Cerebellar cortex (tissue), 1 donor: ENCODE measurements around the gene SLC16A3.

Source experiments
- DNase-seq: peaks from one replicate; pipeline ENCODE4 v3.0.0-alpha.2; 2015; ENCODE audit warnings: low spot score

SLC16A3 gene

DNA sequence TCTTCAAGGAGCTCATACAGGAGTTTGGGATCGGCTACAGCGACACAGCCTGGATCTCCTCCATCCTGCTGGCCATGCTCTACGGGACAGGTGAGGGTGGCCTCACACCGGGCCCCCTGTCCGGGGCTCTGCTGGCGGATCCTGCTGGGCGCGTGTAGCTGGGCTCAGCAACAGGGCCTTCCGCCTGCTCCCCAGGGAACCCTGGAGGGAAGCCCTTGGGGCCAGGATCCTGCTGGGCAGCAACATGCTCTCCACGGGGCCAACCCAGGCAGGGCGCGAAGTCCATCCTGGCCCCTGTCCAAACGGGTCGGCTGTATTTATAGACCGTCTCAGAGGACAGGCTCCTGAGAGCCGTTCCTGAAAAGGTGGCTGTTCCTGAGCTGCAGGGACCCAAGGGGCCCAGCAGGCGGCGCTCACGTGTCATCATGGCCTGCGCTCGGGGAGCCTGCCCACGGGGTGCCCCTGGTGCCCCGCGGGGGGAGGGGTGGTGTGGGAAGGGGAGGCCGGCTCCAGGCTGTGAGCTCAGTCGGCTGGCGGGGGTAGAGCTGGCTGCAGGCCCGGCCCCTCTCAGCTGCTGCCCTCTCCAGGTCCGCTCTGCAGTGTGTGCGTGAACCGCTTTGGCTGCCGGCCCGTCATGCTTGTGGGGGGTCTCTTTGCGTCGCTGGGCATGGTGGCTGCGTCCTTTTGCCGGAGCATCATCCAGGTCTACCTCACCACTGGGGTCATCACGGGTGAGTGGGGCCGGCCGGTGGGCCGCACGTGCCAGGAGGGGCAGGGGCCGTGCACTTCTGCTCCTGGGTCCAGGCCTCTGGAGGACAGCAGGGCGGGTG is 7.5 kb downstream of the SLC16A3 start:
- peak; percentile 79 for DNase-seq

DNA sequence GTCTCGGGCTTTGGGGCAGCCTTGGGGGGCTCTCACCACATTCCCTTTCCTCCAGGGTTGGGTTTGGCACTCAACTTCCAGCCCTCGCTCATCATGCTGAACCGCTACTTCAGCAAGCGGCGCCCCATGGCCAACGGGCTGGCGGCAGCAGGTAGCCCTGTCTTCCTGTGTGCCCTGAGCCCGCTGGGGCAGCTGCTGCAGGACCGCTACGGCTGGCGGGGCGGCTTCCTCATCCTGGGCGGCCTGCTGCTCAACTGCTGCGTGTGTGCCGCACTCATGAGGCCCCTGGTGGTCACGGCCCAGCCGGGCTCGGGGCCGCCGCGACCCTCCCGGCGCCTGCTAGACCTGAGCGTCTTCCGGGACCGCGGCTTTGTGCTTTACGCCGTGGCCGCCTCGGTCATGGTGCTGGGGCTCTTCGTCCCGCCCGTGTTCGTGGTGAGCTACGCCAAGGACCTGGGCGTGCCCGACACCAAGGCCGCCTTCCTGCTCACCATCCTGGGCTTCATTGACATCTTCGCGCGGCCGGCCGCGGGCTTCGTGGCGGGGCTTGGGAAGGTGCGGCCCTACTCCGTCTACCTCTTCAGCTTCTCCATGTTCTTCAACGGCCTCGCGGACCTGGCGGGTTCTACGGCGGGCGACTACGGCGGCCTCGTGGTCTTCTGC is 8.4 kb downstream of the SLC16A3 start:
- no peak for DNase-seq

DNA sequence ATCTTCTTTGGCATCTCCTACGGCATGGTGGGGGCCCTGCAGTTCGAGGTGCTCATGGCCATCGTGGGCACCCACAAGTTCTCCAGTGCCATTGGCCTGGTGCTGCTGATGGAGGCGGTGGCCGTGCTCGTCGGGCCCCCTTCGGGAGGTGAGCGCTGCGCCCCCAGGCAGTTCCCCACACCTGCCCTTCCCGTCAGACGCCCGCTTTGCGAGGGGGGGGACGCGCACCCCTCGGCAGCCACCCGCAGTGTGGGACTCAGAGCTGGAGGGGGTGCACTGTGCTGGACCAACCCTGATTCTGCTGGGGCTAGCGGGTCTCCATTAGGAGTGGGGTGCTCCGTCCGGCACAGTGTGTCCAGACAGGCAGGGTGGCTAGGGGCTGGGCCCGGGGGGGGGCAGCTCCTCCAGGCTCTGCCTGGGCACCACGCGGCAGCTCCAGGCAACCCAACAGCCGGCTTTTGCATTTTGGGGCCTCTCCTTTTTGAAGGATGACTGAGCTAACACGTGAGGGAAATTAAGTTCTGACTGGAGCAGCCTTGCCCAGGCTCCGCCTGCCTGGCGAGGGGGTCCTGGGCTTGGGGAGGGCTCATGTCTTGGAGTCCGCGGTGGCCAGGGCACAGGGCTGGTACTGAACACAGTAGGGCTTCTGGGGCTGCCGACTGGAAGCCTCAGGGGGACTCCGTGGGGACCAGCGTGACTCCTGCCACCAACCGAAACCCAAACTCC is 9.1 kb downstream of the SLC16A3 start:
- no peak for DNase-seq

DNA sequence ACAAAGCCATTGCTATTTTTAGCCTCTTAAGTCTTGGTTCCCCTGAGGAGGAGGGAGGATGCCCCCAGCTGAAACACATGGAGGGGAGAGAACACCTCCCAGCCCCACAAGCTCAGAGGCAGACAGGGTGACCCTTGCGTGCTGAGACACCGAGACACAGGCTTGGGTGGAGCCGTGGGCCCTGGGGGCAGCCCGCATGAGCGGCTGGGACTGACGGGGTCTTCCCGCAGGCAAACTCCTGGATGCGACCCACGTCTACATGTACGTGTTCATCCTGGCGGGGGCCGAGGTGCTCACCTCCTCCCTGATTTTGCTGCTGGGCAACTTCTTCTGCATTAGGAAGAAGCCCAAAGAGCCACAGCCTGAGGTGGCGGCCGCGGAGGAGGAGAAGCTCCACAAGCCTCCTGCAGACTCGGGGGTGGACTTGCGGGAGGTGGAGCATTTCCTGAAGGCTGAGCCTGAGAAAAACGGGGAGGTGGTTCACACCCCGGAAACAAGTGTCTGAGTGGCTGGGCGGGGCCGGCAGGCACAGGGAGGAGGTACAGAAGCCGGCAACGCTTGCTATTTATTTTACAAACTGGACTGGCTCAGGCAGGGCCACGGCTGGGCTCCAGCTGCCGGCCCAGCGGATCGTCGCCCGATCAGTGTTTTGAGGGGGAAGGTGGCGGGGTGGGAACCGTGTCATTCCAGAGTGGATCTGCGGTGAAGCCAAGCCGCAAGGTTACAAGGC is 9.8 kb downstream of the SLC16A3 start:
- peak; percentile 70 for DNase-seq

DNA sequence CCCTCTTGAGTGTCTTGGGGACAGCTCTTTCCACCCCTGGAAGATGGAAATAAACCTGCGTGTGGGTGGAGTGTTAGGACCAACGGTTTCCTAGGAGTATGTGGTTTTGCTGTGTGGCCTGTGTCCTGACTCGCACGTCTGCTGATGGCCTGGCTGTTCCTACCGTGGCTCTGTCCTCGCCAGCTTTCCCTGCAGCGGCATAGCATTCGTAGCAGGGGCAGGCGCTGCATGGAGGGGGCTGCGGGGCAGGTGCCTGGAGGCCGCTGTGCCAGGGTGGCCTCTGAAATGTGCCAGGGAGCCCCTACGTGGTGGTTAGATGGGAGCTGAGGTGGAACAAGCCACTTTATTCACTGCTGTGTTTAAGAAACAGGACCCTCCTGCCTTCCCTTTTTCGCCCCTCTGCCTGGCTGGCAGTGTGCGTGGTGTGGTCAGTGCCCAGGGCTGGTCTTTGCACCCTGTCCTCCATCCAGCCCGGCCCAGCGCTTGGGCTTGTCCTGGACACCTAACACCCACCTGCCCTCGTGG is 10.6 kb downstream of the SLC16A3 start:
- no peak for DNase-seq

DNA sequence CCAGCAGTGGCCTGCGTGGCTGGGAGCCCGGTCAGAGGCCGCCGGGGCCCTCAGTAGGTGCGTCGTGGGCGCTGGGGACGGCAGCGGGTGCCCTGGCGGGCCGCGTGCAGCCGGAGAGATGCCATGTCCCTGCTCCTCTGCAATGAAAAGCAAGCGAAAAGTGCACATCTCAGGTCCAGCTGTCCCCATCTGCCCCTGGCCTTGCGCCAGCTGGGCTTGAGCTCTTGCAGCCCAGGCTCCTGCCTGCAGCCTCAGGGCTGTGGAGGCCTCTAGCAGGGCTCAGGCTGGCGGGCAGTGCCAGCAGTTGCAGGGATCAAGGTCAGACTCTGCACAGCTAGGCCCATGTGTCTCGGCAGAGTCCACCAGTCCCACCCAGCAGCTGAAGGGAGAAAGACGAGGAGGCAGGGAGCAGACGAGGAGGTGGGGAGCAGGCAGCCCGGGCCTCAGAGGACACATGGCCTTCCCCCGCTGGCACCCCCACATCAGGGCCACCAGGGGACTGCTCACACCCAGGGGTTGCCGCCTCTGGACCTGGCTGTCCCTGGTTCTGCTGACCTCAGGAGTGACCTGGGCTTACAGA is 11.2 kb downstream of the SLC16A3 start:
- DNase-seq: no peak

DNA sequence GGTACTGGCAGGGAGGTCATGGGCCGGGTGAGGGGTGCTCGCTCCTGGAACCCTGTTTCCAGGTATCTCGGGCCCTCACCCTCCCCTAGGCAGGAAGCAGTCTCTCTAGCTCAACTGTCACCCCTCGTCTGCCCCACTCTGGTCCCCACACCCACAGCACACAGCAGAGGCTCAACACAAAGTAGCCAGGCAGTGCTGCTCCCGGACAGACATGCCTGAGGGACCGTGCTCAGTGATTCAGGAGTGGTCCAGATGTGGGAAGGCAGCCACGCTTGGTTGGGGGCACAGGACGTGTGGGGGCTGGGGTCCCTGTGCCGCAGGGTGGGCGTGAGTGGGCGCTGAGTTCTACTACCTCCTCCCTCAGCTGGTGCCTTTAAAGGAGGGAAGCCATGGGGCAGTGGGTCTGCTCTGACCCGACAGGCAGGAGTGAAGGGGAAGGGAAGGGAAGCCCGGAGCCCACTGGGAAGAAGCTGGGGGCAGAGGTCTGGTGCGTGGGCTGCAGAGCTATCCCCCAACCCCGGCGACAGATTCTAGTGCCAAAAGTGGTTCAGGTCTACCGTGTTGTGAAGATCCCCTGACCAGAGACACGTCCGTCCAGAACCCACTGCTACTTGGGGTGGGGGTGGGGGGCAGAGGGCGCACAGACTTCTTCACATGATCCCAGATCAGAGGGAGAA is 11.8 kb downstream of the SLC16A3 start:
- no peak for DNase-seq

DNA sequence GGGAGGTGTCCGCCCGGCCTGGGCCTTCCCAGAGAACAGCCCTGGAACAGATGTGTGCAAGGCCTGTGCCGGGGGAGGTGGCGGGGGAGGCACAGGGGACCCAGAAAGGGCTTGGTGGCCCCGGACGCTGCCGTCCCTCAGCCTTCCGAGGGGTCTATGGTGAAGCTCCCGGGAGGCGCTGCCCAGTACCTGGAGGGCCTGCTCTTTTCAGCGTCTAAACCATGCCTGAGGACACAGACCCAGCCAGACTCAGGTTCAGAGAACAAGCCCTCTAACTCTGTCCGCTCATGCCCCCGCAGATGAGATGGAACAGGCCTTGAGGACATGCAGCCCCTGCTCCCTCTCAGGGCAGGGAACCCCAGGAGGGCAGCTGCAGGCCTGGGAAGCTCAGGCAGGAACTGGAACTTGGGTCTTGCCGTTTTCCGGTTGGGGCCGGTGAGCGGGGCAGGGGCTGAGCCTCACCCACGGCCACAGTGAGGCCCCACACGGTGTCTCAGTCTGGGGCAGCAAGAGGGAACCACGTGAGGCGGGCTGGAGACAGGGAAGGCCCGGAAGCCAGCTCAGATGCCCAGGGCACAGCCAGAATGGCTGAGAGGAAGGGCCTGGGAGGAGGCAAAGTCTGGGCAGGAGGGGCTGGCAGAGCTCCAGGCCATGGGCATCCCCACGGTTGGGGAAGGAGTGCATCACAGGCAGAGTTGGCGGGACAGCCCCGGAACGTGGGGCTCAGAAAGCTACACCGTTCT is 12.5 kb downstream of the SLC16A3 start:
- no peak for DNase-seq

DNA sequence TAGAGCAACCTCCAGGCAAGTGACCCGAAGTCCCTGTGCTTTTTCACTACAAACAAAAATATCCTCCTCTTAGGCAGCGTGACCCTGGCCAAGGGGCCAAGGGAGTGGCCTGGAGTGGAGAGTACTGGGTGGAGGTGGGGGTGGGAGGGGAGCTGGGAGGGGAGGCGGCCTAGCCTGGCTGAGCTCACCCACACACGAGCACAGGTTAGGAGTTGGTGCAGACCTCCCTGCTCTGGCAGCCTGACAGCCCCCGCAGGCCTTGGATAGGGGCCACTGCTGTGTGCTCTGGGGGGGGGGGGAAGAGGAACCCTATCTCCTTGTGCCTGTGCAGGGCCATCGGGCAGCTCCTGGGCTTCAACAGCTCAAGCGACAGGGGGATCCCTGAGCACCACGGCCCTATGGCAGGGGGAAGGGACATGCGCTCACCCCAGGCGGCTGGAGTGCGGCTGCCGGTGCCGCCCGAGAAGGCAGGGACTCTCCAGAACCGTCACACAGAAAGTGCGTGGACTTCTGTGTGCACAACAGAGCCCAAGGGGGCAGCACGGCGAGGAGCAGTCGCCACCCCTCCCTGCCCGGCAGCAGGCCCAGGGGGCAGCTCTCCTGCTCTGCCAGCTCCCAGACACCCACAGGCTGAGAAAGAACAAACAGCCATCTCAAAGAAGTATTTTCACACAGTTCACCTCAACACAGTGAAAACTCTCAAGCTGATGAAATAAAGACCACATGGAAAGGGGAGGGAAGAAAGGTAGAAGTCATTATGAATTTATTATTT is 13.3 kb downstream of the SLC16A3 start:
- DNase-seq: peak; percentile 76

DNA sequence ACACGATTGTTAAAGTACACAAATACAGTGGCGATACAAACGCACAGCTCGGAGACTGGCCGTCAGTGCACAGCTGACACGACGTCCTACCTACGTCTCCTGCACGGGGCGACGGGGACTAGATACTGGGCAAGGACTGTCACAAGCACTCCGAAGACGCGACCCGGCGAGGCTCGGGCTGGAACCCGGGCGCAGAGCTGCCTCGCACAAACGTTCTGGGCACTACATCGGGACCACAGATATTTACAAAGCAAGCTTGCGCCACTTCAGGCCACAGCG is 13.8 kb downstream of the SLC16A3 start:
- no peak for DNase-seq

DNA sequence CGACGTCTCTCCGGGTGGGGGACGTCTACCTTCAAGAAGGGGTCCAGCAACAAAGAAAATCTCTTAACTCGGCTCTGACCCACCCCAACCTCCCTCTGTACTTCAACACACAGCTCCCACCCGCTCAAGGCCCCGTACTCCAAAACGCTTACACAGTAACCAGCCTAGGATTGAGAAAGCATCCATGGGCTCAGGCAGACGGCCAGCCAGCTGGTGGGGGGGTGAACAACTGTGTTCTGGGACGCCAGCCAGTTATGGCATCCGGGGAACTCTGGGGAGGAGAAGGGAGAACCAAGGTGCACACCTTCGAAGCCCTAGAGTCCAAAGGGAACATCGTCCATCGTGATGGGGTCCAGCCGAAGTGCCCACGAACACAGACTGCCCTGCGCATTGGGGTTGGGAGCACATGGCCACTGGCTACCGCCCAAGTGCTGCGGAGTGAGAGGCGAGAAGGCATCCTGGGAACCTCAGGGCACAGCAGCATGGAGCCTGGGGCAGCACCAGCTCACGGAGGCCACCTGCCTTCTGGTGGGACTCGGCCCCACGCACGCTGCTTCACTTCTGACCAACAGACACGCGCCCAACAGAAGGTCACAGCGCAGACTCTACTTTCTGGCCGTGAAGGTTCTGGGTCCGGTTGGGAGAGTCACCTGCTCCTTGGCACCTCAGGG is 14.3 kb downstream of the SLC16A3 start:
- peak; percentile 73 for DNase-seq

DNA sequence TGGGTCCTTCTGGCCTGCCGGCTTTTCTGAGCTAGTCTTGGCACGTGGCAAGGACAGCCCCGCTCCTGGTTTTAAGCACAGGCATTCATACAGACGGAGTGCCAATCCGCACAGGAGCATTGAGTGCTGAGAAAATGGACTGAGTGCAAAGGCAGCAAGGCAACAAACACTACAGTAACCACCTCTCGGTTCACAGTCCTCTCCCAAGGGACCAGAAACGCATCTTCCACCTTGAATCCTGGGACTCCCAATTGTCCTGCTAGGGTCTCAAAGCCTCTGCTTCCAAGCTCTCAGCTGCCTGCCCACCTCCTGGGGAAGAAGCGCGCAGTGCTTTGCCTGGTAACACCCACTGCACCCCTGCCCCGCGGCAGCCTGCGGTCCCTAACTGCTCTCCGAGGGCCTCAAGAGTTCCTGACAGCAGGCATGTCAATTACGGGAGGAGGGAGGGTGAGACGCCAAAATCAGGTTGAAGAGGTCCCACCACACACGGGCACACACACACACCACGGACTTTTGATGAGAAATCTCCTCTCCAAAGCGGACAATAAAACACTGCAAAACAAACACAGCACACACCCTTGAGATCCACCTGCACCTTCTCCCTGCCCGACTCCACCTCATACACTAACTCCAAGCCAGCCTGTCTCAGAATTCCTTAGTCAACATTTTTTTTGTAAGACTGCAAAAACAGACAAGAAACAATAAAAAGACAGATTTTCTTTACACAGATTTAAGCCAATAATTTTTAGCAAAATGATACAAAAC is 15.0 kb downstream of the SLC16A3 start:
- peak; percentile 53 for DNase-seq

DNA sequence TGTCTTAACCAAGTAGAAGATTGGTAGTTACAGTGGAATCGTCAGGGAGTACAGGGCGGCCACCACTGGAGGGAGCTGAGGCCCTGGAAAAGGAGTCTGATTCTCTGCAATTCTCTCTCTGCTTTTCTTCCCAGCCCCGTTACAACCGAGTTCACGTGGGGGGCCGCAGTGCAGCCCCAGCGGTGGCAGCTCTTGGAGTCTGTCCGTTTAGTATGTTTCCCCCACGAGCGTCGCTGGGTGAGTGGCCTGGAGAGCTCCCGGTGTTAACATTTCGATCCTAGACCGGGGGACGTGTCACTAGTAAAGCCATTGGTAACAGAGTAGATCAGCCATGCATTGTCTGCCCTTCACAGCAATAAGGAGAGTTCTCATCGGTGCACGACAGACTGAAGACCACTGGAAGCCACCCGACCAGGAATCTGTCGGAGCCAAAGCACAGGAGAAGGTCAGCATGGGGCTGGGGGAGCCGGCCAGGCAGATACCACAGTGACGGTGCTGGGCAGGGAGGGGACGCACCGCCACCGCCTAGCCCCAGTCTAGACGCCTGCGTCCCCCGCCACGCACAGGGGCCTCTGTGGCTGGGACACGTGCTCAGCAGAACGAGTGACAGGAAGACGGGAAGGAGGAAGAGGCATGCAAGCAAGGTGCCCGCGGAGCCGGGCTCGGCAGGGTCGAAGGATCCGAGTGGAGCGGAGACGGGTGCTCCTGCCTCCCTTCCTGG is 15.7 kb downstream of the SLC16A3 start:
- DNase-seq: peak; percentile 83

DNA sequence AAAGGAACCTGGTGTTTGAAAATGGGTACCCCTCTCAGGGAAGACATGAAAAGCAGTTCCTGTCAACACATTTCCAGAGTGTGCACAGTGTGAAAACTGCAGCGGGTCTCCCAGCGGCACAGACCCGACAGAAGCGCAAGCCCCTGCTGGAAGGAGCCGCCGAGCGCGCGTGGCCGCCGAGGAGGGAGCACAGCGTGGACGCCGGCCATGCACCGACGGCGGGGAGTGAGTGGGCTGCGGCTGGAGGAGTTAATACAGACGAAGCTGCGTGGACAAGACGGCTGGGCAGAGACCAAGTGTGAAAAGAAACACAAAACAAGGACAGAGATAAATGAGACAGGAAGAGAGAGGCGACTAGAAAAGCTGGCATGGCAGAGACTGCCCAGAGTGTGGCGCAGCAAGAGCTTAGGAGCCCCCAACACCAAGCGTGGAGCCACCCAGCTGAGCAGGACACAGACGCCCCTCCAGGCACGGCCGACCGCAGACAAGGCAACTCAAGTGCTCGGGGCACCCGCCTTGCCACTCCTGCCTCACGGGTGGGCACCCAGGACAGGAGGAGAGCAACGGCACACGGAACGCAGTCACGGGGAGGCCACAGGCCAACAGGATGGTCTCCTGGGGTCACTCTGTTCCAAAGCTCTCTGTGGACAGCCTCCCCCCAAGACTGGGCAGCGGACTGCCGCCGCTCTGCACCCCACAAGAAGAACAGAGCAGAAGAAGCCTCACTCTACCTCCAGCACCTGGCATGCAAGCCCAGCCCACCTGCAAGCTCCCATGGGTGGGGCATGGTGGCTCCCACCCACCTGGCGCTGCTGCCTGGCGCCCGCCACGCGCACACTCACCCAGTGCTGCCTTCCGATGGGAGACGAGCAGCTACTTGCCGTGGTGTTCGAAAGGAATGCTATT is 16.5 kb downstream of the SLC16A3 start:
- DNase-seq: no peak

DNA sequence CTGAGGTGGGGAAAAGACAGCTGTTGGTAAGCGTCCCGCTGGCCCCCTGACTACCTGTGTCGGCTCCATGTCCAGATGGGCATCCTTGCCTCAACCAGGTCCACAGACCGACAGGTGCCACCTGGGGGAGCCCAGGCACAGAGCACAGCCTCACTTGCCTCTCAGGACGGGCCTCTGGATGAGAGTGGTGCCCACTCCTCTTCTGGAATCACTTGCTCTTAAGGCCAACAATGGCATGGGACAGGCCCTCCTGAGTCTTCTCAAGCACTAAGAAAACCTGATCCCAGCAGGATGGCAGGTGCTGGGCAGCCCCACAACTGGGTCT is 17.2 kb downstream of the SLC16A3 start:
- no peak for DNase-seq

DNA sequence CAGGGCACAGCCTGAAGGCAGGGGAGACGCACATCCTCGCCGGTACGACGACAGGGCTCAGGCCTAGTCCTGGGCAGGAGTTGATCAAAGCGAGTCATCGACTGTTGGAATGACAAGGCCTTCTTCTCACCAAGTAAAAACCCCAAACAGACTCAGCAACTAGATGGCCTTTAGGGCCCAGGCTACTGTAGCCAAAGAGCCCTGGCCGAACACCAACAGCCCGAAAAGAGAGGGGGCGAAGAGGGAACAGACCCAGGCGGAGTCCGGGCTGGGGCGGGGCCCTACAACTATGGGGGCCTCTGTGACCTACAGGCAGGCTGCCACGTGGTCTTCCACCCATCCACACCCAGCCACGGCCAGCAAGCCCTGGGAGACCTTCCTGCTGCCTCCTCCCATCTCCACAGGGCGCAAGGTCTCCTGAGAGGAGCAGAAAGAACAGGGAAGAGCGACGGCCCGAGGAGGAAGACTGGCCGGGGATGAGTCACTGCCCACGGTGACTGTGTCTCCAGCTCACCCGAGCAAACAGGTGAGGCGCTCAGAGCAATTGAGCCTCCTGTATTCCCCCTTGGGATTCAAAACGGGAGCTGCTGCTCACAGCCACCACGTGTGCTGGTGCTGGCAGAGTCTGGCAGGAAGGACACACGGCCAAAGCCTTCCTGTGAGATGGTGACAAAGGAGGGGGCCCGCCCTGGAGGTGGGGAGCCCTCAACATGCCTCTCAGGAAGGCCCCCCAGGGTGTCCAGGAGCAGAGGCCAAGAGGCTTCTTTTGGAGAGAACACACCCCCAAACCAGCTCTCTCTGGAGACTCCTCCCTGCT is 17.7 kb downstream of the SLC16A3 start:
- no peak for DNase-seq
